ENCODE measurements around the gene MEP1B. TPM values are rescaled to one million over a fixed set of nuclear protein-coding genes. Genes with fewer than 3 reads are reported as not detected.

The MEP1B gene
- total and polyA plus RNA-seq, 2 donors (not counting 1 experiment from before 2014, with no cell fraction given): 0.03 TPM; not detected in 1

- H3K27ac ChIP-seq (ENCODE audit: low read length in 2 of 2): no peak overlapping the region
- no peak overlapping the region for H3K27ac Mint-ChIP-seq
- intact Hi-C loops (cut with micrococcal nuclease): no loop called here
- ChIA-PET CTCF (no interaction called here), POLR2A (no interaction called here)
- no peaks in the 10 kb centered on the region for H3K79me2 ChIP-seq (ENCODE audit: control insufficient read depth, insufficient read depth, low read length)
- no peaks in the 10 kb centered on the region for H3K36me3 ChIP-seq (replicated peaks in 1 of 2; ENCODE audit: control extremely low read depth in 1 of 2, control insufficient read depth in 1 of 2, extremely low read depth in 1 of 2, insufficient read depth in 2 of 2, low read length in 1 of 2)
- no peaks in the 10 kb centered on the region for H4K20me1 ChIP-seq (ENCODE audit: control insufficient read depth, insufficient read depth, low read length, poor library complexity, severe bottlenecking)
- no peak overlapping the region for H3K9ac ChIP-seq (ENCODE audit: low read length)
- peaks cover 0 to 3% (median 0%) of the 10 kb centered on the region in 4 experiments for H3K27me3 ChIP-seq (replicated peaks in 1 of 4; ENCODE audit: control extremely low read depth in 1 of 4, control insufficient read depth in 3 of 4, insufficient read depth in 4 of 4, low read length in 3 of 4)
- WGBS (ENCODE audit: insufficient coverage): 78% methylated on average over 5 of the region's 5 CpGs
- no peak overlapping the region for H2AFZ ChIP-seq (ENCODE audit: insufficient read depth, low read depth, low read length, poor library complexity, severe bottlenecking)
- DNase-seq: no peak
- TF ChIP-seq EZH2 (IDR thresholded peaks at IDR 0.05; ENCODE audit: borderline replicate concordance, insufficient read depth, low read depth, low read length, poor library complexity, severe bottlenecking): no peak
- no peak for TF ChIP-seq CTCF (IDR thresholded peaks at IDR 0.05)
- H3K4me1 Mint-ChIP-seq: no peaks in the 10 kb centered on the region
- no peak overlapping the region for H3K4me3 Mint-ChIP-seq
- H3K4me3 ChIP-seq (ENCODE audit: control extremely low read depth in 1 of 5, extremely low read depth in 1 of 5, insufficient read depth in 1 of 5, low read depth in 2 of 5, low read length in 4 of 5): no peak overlapping the region
- no peak for ATAC-seq (ENCODE audit: low read depth)
- H3K9me3 ChIP-seq (ENCODE audit: control extremely low read depth in 1 of 3, control insufficient read depth in 2 of 3, insufficient read depth in 1 of 3, low read length in 2 of 3): no peaks in the 10 kb centered on the region
- no peaks in the 10 kb centered on the region for H3K9me3 Mint-ChIP-seq (ENCODE audit: insufficient read depth)
- no peaks in the 10 kb centered on the region for H3K4me1 ChIP-seq (ENCODE audit: control insufficient read depth in 2 of 2, insufficient read depth in 2 of 2, low read length in 2 of 2)
- H3K4me2 ChIP-seq (replicated peaks; ENCODE audit: low read depth, low read length, poor library complexity, severe bottlenecking): no peak overlapping the region
- peaks cover 15% of the 10 kb centered on the region for H3K27me3 Mint-ChIP-seq
Observed at GRCh38 chr18:32244881-32245280, 55.0 kb downstream of the MEP1B start.

GRCh38 chr18:32249147-32249929 lies 59.5 kb downstream of the MEP1B start:
- Histone ChIP-seq H4K20me1 (ENCODE audit: control insufficient read depth, insufficient read depth, low read length, poor library complexity, severe bottlenecking) (no peaks in the 10 kb centered on the region), H2AFZ (ENCODE audit: insufficient read depth, low read depth, low read length, poor library complexity, severe bottlenecking) (no peak overlapping the region), H3K9me3 (ENCODE audit: control extremely low read depth in 1 of 3, control insufficient read depth in 2 of 3, insufficient read depth in 1 of 3, low read length in 2 of 3) (no peaks in the 10 kb centered on the region), H3K4me3 (ENCODE audit: control extremely low read depth in 1 of 5, extremely low read depth in 1 of 5, insufficient read depth in 1 of 5, low read depth in 2 of 5, low read length in 4 of 5) (no peak overlapping the region), H3K36me3 (replicated peaks in 1 of 2; ENCODE audit: control extremely low read depth in 1 of 2, control insufficient read depth in 1 of 2, extremely low read depth in 1 of 2, insufficient read depth in 2 of 2, low read length in 1 of 2) (no peaks in the 10 kb centered on the region), H3K9ac (ENCODE audit: low read length) (no peak overlapping the region), H3K27ac (ENCODE audit: low read length in 2 of 2) (no peak overlapping the region), H3K79me2 (ENCODE audit: control insufficient read depth, insufficient read depth, low read length) (no peaks in the 10 kb centered on the region), H3K27me3 (replicated peaks in 1 of 4; ENCODE audit: control extremely low read depth in 1 of 4, control insufficient read depth in 3 of 4, insufficient read depth in 4 of 4, low read length in 3 of 4) (peaks cover 0 to 5% (median 0%) of the 10 kb centered on the region in 4 experiments), H3K4me2 (replicated peaks; ENCODE audit: low read depth, low read length, poor library complexity, severe bottlenecking) (no peak overlapping the region), H3K4me1 (ENCODE audit: control insufficient read depth in 2 of 2, insufficient read depth in 2 of 2, low read length in 2 of 2) (no peaks in the 10 kb centered on the region)
- H3K4me3 Mint-ChIP-seq: no peak overlapping the region
- intact Hi-C loops (cut with micrococcal nuclease): no loop called here
- DNase-seq (no peak), ATAC-seq (ENCODE audit: low read depth) (no peak)
- no peak for TF ChIP-seq CTCF (IDR thresholded peaks at IDR 0.05)
- TF ChIP-seq EZH2 (IDR thresholded peaks at IDR 0.05; ENCODE audit: borderline replicate concordance, insufficient read depth, low read depth, low read length, poor library complexity, severe bottlenecking): no peak
- H3K27me3 Mint-ChIP-seq: peaks cover 32% of the 10 kb centered on the region
- no peaks in the 10 kb centered on the region for H3K4me1 Mint-ChIP-seq
- no peak overlapping the region for H3K27ac Mint-ChIP-seq
- ChIA-PET POLR2A (no interaction called here), CTCF (no interaction called here)
- H3K9me3 Mint-ChIP-seq (ENCODE audit: insufficient read depth): no peaks in the 10 kb centered on the region
- 79% methylated on average over 2 of the region's 8 CpGs for WGBS (ENCODE audit: insufficient coverage)

Data from B cell (primary cell).